HepG2 (cell line): ENCODE measurements around the gene SPESP1.

Experiments
- ATF1 ChIP-seq: IDR thresholded peaks from 2 replicates; pipeline ENCODE4 v1.6.1; 2016; ENCODE audit warnings: mild to moderate bottlenecking, control low read depth
- ETV6 ChIP-seq: sonication (generic); formaldehyde crosslinking; conservative IDR thresholded peaks from 2 replicates; pipeline ENCODE4 v1.4.0; 2020; ENCODE audit warnings: missing genetic modification reagents
- EZH2 ChIP-seq: conservative IDR thresholded peaks from 2 replicates; pipeline ENCODE4 v1.6.1; 2012; ENCODE audit warnings: mild to moderate bottlenecking, low read depth, low read length, moderate library complexity
- FIP1L1 ChIP-seq: fragments of 200-400 bp; formaldehyde crosslinking; IDR thresholded peaks from 2 replicates; pipeline ENCODE4 v1.6.1; 2018; ENCODE audit warnings: low read depth, mild to moderate bottlenecking, low read length, moderate library complexity, borderline replicate concordance; ENCODE audit not compliant: insufficient read depth
- KDM1A ChIP-seq: IDR thresholded peaks from 2 replicates; pipeline ENCODE4 v1.6.1; 2016; ENCODE audit warnings: missing compliant biosample characterization
- NR3C1 ChIP-seq: sonication (generic); formaldehyde crosslinking; IDR thresholded peaks from 2 replicates; pipeline ENCODE4 v1.4.0; 2020; ENCODE audit warnings: missing genetic modification reagents
- ZNF282 ChIP-seq: fragments of 450-650 bp; IDR thresholded peaks from 2 replicates; pipeline ENCODE4 v1.6.1; 2018; ENCODE audit not compliant: partially characterized antibody
- ZNF83 ChIP-seq: sonication (generic); formaldehyde crosslinking; IDR thresholded peaks from 2 replicates; pipeline ENCODE4 v1.4.0; 2020; ENCODE audit warnings: missing genetic modification reagents, mild to moderate bottlenecking, borderline replicate concordance
- TF ChIP-seq, protein P1 (sequence below): sonication (generic); formaldehyde crosslinking; IDR thresholded peaks from 2 replicates; pipeline ENCODE4 v1.5.0; 2020; ENCODE audit warnings: mild to moderate bottlenecking, missing genetic modification reagents, moderate library complexity

DNA sequence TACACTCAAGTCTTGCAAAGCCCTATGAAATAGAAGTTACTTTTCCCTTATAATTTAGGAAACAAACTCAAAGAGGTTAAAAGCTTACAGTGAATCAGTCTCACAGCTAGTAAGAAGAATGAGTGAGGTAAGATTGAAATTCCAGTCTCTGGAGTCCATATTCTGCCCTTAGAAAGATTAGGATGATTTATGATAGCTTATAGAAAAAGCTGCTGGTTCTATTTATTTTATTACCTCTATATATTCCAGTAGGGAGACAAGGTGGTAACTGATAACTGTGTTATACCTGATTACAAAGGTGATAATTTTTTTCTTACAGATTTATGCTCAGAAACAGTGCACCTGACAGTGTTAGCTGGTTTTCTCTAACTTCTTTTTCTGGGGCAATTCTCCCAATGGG, 34.1 kb upstream of the SPESP1 start:
- no peak for TF ChIP-seq FIP1L1
- no peak for TF ChIP-seq ATF1 (CRISPR knock-in tag)
- TF ChIP-seq ZNF83: no peak
- TF ChIP-seq NR3C1 (CRISPR knock-in tag): no peak
- no peak for TF ChIP-seq ETV6 (CRISPR knock-in tag)
- no peak for TF ChIP-seq ZNF282
- TF ChIP-seq, protein P1, sequence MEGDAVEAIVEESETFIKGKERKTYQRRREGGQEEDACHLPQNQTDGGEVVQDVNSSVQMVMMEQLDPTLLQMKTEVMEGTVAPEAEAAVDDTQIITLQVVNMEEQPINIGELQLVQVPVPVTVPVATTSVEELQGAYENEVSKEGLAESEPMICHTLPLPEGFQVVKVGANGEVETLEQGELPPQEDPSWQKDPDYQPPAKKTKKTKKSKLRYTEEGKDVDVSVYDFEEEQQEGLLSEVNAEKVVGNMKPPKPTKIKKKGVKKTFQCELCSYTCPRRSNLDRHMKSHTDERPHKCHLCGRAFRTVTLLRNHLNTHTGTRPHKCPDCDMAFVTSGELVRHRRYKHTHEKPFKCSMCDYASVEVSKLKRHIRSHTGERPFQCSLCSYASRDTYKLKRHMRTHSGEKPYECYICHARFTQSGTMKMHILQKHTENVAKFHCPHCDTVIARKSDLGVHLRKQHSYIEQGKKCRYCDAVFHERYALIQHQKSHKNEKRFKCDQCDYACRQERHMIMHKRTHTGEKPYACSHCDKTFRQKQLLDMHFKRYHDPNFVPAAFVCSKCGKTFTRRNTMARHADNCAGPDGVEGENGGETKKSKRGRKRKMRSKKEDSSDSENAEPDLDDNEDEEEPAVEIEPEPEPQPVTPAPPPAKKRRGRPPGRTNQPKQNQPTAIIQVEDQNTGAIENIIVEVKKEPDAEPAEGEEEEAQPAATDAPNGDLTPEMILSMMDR: no peak
- TF ChIP-seq KDM1A (CRISPR knock-in tag): no peak
- no peak for TF ChIP-seq EZH2
